ENCODE data around the gene PPA1. TPM values are rescaled to one million over a fixed set of nuclear protein-coding genes. Genes with fewer than 3 reads are reported as not detected.
A peak's percentile ranks its signal among the peaks of the same experiment; 100 is the strongest.
"Not testable (repeated sequence)": the region's sequence is repeated elsewhere in the genome, so short reads cannot be mapped to it uniquely, and the experiment has no call there.

The PPA1 gene
- 83.2 TPM for total RNA-seq

DNA sequence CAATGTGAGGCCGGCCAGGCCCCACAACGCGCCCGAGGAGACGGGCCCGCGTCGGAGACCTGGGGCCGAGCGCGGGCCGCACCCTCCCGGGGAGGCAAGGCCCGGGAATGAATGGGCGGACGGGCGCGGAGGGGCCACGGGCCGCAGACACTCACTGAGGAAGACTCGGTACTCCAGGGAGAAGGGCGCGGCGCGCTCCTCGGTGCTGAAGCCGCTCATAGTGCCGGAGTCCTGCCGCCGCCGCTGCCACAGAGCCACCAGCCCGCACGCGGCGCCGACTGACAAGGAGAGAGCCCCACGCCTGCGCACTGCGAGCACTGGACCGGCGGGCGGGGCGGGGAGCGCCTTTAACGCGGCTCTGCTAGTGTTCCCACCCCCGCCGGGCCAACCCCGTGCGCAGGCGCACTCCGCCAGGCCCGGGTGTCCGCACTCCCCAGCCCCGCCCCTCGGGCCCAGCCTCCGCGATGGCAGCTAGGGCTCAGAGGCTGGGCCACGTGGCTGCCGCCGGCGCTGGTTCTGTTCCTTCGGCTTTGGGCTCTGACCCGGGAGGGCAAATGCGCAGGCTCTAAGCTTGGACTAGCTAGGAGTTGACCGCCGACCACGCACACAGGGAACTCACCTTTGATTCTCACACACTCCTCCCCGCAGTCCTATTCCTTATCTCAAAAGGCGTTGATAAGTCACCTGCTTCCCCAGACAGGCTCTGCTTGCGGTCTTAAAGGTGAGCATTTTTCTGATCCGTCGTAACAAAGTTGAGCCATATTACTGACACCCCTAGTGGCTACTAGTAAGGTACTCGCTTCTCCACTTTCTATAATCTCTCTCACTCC, at the start of gene PPA1:
PPA1 (minus strand) TSS at position 321 of the 830 bp plus-strand sequence; CDS start at position 219, 102 bp downstream.
- peak; percentile 99 for DNase-seq

DNA sequence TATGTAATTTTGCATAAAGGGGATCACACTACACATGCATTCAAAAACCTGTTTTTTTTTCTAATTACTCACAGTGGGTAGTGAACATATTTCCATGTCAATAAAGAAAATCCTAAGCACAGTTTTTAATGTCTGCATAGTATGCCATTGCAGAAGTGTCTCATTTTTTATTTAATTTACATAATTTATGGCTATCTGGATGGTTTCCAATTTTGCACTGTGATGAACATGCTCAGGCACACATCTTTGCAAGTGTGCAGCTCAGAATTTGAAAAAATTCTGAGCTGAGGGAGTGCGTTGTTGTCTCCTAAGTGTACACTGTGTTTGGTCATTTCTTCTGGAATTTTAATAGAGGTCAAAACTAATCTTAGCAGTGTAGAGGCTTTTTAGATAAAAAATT, 48.4 kb upstream of the PPA1 start:
- DNase-seq = no peak

- no peak for DNase-seq
Observed at GRCh38 chr10:70280099-70280498, 46.9 kb upstream of the PPA1 start.

GRCh38 chr10:70277396-70278030, 44.3 kb upstream of the PPA1 start:
- no peak for DNase-seq

DNA sequence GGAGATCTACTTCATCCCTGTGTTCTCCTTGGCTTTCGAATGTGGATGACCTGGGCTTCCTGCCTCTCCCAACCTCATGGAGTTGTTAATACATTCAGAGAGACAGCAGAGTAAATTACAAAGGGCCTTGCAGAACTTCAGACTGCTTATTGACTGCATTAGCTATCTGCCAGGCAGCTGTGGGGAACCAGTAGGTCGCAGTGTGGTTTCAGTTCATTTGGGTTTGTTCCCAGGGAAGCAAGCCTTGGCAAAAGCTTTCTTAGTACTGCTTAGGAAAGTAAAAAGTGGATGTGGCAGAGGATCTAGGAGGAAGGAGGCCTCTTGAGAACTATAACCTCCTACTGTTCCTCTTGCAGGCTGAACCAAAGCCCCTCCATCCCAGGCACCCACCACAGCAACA, 41.4 kb upstream of the PPA1 start:
- no peak for DNase-seq

DNA sequence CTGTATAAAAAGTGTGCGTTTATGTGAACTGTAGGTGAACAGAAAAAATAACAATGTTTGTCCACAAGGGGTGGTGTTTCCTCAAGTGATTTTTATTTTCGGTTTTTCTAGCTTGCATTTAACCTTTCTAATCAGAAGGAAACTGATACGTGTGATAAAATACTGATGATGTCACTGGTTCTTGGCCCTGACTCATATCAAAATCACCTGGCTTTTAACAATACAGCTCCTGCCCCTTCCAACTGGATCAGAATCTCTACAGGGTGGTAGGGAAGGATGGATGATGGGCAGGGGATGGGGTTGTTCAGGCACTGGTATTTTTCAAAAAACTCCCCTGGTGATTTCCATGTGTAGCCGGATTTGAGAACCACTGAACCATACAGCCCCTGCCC, 39.7 kb upstream of the PPA1 start:
- DNase-seq = no peak

DNA sequence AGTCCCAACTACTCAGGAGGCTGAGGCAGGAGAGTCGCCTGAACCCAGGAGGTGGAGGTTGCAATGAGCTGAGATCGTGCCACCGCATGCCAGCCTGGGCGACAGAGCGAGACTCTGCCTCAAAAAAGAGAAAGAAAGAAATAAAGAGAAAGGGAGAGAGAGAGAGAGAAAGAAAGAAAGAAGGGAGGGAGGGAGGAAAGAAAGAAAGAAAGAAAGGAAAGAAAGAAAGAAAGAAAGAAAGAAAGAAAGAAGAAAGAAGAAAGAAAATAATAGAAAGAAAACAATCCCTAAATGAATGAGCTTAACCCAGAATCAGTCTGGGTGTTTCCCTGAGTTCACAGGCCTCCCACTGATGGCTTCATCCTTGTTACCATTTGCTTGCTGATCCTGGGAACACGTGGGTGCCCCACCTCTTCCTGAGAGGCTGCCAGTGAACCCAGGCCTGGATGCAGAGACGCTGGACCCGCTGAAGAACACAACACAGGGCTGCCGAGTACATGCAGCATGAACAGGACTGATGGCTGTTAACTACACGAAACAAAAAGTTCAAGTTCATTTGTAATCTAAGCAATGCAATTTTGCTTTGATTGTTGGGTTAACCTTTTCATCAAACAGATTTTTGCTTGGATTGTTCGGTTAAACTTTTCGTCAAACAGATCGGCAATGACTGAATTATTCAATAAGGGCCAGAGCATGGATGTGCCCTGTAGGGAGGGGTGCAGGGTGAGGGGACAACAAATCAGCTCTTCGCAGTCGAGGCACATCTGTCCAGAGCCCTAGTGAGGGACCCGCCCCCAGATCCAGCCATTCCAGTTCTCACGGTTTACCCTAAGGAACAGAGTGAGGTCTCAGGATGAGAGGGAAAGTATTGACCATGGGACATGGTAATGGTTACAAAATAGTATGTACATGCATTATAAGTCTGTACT, 39.0 kb upstream of the PPA1 start:
- DNase-seq = no peak

- DNase-seq = no peak
Observed at GRCh38 chr10:70270952-70271351, 37.7 kb upstream of the PPA1 start.

DNA sequence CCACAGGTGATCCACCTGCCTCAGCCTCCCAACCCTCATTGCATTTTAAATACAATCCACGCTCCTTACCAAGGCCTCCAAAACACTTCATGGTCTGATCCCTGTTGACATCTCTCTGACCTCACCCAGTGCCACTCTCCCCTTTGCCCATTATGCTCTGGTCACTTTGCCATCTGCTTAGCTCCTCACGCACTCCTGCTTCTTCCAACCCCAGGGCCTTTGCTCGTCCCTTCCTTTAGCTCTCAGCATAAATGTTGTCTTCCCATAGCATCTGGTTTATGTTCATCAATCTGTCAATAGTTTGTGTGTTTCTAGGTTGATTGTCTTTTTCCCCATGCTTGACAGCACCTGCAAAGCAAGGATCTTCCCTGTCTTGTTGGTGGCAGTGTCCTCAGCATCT, 36.5 kb upstream of the PPA1 start:
- no peak for DNase-seq

DNA sequence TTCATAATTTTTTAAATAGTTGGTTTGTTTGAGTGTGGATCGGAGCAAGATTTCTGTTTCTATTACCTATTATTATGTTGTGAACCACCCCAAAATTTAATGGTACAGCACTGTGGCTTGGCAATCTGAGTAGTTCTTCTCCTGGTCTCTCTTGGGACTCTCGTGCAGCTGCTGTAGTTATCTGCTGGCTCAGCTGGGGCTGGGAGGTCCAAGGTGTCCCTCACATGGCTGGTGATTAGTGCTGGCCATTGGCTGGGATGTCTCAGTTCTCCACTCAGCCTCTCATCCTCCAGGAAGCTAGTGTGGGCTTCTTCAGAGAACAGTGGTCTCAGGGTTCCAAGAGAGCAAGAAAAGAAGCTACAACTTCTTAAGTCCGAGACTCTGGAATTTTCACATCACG, 35.1 kb upstream of the PPA1 start:
- DNase-seq = no peak

DNA sequence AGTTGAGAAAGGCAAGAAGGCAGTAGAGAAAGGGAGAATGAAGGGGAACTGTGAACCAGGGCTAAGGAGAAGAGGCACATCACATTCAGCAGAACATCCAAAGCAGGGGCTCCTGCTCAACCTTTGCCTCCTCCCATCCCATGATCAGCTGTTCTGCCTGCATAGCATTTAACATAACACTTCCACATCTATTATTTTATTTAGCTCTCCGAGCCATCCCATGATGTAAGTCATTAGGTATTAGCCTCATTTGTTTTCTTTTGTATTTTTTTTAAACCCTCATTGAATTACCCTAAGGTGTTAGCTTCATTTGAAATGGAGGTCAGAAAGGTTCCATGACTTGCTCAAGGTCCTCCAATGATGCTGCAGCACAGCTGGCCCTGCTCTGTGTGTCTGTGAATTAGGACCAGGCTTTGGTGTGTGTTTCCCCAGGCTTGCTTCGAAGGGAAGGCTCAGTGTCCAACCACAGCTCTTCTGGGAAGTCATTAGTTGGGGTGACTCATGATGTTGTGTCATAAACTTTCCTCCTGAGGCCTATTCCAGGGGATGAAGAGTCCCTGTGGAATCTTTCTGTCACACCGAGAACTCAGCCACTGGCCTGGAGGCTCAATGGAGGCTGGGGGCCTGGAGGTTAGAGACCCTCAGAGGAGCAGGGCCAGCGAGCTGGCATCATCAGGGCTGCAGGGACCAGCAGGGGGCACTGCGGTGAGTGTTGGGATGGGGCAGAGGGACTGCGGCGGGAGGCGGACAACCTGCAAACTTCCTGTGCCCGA, 34.1 kb upstream of the PPA1 start:
- no peak for DNase-seq

DNA sequence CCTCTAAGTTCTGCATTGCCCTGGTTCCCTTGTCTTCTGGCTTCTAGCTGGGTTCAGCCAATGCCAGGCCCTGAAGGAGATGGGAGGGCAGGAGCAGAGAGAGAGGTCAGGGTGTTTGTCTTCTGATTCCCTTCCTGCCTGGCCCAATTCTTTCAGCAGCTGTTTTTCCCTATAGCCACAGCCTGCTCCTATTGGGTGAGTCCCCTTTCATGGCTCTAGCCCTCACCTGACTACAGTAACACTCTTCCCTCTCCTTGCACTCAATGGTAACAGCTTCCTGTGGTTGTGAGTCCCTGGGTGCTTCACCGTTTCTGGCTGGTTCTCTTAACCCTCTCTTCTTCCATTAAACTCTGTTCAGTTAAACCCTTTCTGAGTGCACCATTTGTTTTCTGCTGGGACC, 33.5 kb upstream of the PPA1 start:
- no peak for DNase-seq

- no peak for DNase-seq
Observed at GRCh38 chr10:70266056-70266455, 32.8 kb upstream of the PPA1 start.

- peak; percentile 7 for DNase-seq
Observed at GRCh38 chr10:70265032-70265689, 31.9 kb upstream of the PPA1 start.

GRCh38 chr10:70260734-70261133, 27.5 kb upstream of the PPA1 start:
- DNase-seq = no peak

DNA sequence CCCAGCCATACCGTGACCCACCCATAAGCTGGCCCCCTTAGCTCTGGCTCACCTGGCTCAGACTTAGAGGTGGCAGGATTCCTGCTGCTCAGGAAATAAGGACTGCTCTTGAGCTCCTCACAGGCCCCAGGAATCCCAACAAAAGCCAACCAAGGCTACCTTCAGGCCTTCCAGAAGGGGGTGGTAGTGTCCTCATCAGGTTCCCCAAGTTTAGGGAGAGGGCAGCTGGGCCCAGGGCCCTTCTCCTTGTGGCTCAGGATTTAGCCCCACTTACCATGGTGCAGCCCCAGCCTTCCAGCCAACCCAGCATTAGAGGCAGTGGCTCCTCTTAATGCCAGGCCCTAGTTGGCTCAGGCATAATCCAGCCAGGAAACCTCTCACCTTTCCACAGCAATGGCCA, 27.0 kb upstream of the PPA1 start:
- no peak for DNase-seq

- DNase-seq = no peak
Observed at GRCh38 chr10:70258216-70258615, 25.0 kb upstream of the PPA1 start.

- not testable (repeated sequence) for DNase-seq
Observed at GRCh38 chr10:70257816-70258215, 24.6 kb upstream of the PPA1 start.

- no peak for DNase-seq
Observed at GRCh38 chr10:70256463-70256862, 23.2 kb upstream of the PPA1 start.

DNA sequence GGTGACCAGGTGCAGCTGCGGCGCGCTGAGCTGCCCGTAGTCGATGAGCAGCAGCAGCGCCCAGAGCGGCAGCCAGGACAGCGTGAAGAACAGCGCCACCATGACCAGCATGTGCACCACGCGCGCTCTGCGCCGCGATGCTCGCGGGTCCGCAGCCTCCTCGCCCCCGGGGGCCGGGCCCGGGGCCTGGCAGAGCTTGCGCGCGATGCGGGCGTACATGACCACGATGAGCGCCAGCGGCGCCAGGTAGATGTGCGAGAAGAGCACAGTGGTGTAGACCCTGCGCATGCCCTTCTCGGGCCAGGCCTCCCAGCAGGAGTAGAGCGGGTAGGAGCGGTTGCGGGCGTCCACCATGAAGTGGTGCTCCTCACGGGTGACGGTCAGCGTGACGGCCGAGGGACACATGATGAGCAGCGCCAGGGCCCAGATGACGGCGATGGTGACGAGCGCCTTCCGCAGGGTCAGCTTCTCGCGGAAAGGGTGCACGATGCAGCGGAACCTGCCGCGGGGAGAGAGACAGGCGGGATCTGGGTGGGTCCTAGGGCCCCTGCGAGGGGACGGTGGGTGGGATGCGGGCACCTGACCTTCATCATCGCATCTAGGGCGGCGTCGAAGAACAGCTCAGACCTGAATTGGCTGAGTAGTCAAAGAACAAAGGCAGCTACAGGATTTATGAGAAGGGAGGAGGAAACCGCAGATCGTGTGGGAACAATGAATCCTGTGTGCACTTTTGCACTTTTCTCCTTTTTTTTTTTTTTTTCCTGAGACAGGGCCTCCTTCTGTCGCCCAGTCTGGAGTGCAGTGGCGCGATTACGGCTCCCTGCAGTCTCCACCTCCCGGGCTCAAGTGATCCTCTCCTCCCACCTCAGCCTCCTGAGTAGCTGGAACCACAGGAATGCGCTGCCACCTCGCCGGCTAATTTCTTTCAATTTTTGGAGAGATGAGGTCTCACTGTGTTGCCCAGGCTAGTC, 22.4 kb upstream of the PPA1 start:
- peak; percentile 38 for DNase-seq

Measured in tongue (tissue), 2 donors.